Dermis microvascular lymphatic vessel endothelial cell (primary cell): ENCODE results near the gene NRG2. TPM values are rescaled to one million over a fixed set of nuclear protein-coding genes. Genes with fewer than 3 reads are reported as not detected.

ENCODE experiments used
- DNase-seq, 2 donors: peaks; one replicate each; pipeline versions ENCODE4 v3.0.0 to v3.0.0-alpha.2; 2010; ENCODE audit warnings: low read depth in 2 of 2
- total RNA-seq: library from RNA; depleted of rRNA; stranded (reverse); fragments of >200 nt; gene quantifications from 2 replicates; pipeline ENCODE4 v1.2.1, GENCODE V29; 2014

The NRG2 gene
- total RNA-seq, 1 donor from 2014 or later = 0.77 TPM

DNA sequence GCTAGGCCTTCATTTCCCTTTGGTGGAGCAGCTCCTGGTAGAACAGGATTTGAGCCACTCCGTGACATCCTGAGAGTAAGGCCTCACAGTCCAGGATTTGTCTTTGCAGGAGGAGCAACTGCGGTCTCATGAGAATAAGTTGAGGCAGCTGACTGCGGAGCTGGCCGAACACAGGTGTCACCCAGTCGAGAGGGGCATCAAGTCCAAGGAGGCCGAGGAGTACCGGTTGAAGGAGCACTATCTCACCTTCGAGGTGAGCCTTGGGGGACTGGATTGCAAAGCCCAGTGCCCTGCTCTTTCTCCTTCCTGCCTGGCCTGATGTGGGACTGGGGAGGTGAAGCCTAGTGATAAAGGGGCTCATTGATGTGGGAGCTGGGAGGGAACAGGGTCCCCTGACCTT lies 203.2 kb downstream of the NRG2 start:
- DNase-seq = no peak

DNA sequence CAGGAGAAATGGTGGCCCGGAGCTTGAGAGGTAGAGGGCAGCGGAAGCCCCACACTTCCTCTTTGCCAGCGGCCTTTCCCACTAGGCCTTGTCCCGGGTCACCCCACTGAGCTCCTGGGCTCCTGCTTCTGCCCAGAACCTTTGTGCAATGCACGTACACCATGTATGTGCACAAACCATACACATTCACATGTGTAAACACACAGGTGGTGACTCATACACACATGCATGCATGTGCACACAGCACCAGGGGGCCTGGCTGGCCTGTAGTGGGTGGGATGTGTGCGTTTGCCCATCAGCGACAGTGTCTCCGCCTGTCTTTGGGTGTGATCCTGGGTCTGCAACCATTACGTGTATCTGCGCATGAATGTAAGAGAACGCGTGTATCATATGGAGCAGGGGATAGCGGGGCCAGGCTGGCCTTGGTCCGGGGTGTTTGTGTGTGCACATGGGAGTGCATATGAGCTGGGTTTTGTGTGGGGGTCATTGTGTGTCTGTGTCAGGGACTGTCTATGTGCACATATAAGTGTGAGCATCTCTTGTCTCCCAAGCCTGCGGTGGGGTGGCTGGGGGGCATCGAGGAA lies 203.8 kb downstream of the NRG2 start:
- no peak for DNase-seq

DNA sequence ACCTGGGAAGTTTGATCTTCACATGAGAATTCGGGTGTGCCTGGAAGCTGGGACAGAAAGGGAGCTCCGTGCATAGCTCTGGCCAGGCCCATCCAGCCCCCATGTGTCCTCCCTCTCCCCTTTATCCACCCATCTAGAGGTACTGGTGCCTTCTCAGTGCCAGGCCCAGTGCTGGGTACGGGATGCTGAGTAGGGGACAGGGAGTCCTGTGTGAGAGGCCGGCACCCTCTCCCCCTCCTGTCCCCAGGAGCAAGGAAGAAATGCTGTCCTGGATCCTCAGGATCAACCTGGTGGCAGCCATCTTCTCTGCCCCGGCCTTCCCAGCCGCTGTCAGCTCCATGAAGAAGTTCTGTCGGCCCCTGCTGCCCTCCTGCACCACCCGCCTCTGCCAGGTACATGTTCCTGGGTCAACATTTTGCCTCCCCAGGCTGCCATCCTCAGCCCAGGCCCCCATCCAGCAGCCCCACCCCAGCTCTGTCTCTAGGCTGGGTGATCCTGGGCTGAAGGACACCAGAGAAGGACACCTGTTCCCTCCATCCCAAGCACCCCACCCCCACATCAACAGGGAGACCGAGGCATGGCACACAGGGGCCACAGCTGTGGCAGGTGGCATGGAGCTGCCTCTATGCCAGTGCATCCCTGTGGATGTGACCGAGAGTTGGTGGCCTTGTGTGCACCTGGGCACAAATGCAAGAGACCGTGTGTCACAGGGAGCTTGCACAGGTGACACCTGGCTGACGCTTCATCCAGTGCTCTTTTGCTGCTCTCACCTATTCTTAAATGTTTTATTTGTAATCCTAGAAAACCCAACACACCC lies 204.5 kb downstream of the NRG2 start:
- DNase-seq = no peak

DNA sequence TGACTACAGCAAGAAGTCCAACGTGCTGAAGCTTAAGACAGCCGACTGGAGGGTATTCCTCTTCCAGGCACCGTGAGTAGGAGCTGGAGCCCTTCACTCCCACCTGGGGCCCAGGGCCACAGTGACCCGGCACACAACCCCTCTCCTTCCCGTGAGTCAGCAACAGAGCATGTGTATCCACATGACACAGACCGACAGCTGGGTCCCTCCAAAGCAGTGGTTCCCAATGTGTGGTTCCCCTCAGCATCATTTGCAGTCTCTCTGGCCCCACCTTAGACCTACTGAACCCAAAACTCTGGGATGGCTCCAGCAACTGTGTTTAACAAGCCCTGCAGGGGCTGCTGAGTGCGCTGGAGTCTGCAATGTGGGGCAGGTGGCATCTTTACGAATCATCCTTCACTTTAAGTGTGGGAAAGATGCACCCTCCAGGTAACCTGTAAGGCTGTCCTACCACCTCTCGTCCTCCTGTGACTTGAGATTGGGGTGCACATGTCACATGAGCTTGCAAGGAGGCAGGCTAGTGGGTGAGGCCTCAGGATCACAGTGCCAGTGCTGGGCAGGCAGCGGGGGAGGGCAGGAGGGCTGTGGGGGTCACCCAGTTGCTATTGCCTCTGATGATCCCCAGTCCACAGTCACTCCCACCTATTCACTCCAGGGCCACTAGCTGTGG lies 205.3 kb downstream of the NRG2 start:
- DNase-seq = no peak

DNA sequence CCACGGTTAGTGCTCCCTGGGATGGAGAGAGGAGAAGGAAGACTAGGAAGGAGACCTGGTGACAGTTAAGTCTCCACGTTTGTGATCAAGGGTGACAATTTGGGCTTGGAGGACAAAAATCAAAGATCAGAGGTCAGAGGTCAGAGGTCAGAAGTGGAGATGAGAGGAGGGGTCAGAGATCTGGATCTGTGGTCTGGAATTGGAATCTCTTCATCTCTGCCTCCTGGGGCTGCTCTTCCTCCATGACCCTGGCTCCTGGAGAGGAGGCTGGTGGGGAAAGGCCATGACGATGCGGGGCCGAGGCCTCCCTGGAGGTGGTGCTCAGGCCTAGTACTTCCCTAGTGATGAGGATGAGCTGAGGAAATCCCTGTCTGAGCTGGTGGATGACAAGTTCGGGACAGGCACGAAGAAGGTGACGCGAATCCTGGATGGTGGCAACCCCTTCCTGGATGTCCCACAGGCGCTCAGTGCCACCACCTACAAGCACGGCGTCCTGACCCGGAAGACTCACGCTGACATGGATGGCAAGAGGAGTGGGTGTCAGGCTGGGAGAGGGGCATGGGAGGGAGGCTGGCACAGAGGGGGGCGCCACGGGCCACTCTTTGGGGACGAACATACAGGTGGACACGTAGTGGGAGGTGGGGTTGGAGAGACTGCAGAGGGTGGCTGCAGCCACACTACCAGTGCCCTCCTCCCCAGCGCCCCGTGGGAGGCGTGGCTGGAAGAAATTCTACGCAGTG lies 206.5 kb downstream of the NRG2 start:
- no peak for DNase-seq

DNA sequence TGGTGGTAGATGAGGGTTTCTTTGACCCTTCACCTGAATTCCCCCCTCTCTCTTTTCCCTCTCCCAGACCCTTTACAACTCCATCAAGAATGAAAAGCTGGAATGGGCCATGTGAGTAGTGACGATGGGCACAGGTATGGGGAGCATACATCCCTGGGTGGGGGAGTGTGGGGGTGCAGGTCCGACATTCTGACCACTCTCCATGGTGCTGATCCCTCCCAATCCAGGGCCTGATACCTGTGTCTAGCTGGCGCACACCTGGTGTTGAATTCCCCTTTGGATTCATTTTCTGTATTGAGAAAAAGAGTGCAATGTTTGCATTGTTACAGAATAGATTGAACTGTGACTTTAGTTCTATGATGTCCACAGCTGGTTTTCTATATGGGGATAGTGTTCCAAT lies 207.4 kb downstream of the NRG2 start:
- DNase-seq = no peak

DNA sequence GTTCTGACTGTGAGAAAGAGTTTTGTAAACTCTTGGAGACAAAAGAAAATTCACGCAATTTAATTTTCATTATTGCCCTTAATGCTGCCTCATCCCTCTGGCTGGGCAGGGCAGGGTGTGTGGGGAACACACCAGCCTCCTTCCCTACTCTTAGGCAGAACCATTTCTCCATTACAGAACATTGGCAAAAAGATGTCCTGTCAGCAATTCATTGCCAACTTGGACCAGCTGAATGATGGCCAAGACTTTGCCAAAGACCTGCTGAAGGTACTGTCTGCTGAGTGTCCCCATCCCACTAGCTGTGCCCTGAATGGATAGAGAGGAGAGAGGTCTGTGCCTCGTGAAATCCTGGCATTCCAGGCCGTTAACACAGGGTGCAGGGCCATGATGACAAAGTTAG lies 209.6 kb downstream of the NRG2 start:
- no peak for DNase-seq

DNA sequence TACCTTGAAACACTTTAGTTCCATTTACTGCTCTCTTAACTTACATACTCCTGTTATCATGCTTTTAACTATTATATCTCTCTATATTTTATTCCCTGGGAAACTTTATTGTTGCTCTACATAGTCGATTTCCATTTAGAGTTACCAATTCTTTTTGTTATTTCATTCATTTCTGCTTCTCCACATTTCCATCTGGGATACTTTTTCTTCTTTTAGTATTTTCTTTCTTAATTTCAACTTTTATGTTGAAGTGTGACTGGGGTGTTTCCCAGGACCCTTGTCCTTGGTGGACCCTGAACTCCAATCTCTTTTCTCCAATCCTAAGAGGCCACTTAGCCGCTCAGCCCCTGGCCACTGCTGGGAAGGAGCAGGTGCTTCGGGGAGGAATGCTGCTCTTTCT lies 211.5 kb downstream of the NRG2 start:
- no peak for DNase-seq

DNA sequence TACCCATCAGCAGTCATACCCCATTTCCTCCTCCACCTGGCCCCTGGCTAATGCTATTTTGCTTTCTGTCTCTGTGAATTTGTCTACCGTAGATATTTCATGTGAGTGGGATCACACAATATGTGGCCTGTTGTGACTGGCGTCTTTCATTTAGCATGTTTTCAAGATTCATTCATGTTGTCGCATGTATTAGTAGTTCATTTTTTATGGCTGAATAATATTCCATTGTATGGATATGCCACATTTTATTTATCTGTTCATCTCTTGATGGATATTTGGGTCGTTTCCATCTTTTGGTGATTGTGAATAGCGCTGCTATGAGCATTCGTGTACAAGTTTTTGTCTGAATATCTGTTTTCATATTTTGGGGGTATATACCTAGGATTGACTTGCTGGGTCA lies 213.6 kb downstream of the NRG2 start:
- no peak for DNase-seq

DNA sequence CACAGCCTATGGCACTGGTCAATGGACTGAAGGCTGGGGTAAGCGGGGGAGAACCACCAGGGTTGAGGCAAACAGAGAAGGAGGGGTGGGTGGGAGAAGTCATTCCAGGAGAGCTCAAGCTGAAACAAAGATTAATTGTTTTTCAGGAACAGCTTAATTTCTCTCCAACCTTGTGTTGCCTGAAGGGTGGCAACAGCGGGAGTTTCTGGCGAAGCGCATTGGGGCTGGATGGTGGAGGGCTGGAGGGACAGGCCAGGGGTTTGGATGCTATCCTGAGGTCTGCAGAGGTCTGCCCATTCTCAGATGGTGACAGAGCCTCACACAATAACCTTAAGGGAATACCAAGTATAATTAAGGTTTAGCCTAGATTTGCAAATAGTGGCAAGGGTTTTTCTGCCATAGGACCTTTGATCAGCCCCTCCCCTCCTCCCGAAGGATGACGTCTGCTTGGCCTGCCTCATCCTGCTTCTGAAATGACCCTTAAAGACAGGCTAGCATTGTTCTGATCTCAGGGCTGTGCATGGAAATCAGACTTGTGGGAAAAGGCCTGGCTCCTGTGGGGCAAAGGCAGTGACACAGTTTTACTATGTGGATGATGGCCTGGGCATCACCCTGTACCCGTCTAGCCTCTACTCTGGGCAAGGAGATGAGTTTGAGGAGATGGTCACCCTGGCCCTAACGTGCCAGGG lies 214.7 kb downstream of the NRG2 start:
- DNase-seq = no peak

DNA sequence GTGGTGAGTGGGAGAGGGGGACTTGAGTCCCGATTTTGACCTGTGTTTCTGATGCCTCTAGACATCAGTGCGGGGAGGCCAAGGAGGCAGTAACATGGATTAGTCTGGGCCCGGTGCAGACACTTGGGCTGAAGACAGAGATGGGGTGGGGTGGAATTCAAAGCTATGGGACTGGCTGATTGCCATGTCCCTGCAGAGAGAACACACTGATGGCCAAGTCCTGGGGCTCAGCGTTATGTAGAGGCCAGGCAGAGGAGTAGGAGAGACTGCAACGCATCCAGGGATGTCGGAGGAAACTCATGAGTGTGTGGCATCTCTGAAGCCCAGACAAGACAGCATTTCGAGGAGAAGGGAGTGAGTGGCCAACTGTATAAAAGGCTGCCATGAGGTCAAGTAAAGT lies 217.4 kb downstream of the NRG2 start:
- DNase-seq = no peak

DNA sequence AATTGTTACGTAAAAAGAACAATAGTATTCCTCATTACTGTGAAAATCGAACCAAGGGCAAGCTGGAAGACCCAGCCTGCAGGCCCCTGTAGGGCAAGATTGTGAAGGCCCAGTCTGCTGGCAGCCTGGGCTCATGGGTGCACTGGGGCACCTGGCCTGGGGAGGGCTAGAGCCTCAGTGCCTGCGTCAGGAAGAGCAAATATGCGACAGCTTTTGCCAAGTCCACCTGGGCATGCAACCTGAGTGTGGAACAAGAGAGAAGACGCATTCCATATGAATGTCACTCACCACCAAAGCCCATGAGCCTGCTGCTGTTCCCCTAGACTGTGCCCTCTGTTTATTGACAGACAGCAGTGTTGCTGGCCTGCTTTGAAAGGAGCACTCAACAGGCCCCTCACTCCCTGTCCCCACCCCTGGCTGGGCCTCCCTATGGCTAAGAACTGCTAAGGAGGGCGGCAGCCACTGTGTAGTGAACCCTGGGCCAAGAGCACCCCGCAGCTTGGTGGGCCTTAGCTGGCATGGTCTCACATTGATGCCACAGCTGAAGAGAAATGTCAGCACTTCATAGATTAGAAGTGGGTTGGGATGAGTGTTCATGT lies 219.2 kb downstream of the NRG2 start:
- no peak for DNase-seq

DNA sequence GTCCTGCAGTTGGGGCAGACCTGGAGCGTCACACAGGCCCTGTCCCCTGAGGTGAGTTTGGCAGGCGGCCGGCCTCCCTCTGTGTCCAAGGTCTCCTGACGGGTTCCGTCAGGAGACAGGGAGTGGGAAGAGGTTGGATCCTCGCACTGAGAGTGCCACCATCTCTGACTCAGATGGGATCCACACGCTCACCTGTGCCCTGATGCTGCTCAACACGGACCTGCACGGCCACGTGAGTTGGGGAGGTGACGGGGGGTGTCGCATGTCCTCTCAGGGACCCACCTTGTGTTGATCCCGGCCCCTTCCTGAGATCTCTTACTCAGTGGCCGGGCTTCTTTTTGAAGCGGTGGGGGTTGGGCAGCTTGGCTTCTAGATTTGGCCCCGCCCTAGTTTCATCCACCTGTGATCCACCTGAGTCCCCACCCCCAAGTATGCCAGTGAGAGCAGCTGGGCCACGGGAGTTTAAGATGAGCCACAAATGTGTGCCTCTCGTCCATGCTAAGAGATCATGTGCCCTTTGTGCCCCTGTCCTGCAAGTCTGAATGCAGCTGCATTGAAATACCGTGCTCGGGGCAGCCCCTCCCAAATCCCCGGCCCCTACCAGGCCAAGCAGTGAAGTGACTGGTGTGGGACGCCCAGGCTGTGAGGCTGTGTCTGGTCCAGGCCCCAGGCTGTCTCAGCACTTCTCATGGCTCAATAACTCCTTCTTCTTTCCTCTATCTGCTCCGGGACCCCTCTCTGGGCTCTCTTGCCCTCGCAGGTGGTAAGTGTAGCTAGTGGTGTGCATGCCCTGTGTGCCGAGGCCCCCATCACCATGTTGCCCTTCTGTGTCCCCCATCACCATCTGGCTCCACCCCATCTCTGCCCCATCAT lies 220.3 kb downstream of the NRG2 start:
- DNase-seq = no peak

DNA sequence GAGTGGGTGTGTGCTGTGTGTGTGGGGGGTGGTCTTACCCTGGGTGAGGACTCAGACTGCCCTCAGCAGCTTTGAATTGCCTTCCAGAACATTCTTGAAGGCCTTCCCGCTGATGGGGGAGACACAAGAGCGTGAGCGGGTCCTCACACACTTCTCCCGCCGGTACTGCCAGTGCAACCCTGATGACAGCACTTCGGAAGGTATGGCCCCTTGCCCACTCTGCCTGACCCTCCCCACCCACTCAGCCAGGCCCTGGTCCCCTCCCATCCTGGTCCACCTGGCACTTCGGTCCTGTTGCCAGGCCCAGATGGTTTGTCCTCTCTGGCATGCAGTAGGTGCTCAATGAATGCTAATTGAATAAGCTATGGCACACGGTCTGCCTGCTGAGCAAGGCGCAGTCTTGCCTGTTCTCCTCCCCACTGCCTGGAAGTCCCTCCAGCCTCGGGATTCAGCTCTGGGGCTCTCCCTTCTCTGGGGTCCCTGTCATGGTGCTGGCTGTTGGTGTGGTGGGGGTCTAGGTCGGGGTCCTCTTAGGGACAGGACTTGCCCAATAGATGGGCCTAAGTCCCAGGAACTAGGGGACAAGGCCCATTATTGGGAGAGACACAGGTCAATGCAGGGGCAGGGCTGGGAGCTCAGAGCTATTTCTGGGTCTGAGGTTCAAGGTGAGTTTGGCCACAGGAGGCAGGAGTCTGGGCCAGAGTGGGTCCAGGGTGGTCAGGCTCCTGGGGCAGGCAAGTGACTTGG lies 221.1 kb downstream of the NRG2 start:
- DNase-seq = no peak

DNA sequence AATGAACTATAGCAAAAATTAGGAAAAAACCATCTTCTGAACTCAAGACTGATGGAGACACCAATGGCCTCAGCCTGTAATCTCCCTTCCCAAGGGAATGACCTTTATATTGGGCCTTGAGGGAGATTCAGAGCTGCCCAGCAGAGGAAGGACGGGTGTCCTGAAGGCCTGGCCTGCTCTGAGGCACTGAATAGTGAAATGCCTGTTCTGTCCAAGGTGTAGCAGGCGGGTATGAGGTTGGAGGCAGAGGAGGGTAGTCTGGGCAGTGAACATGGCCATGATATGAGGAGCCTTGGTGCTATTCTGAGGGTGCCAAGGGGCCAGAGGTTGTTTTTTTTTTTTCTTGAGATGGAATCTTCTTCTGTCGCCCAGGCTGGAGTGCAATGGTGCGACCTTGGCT lies 222.5 kb downstream of the NRG2 start:
- no peak for DNase-seq

DNA sequence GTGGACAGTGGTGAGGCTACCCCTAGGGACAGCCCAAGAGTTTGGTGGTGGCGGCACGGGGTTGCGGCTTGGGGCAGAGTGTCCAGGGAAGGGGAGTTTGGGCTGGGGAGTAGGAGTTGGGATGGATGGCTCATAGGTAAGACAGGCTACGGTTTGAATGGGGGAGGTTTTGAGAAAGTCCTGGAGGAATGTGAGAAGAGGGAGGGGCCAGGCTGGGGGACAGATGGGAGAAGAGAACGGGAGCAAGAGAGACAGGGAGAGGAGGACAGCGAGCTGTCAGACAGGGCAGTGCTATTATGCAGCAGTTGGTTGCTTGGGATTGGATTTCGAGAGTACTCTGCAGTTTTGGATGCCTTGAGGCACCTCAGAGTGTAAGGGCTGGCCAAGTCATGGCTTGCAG lies 223.0 kb downstream of the NRG2 start:
- DNase-seq = no peak

DNA sequence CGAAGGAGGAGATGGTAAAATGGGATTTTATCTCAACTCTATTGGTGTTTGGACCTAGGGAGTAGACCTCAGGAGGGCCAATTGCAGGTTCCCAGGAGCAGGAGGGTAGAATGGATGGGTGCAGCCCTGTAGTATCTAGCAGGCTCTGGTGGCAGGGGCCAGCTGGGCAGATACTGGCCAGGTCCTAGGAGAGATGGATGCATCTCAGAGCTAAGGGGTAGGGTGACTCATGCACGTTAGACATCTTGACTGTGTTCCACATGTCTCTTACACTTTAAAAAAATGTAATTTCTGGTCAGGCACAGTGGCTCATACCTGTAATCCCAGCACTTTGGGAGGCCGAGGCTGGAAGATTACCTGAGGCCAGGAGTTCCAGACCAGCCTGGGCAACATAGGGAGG lies 225.1 kb downstream of the NRG2 start:
- no peak for DNase-seq

DNA sequence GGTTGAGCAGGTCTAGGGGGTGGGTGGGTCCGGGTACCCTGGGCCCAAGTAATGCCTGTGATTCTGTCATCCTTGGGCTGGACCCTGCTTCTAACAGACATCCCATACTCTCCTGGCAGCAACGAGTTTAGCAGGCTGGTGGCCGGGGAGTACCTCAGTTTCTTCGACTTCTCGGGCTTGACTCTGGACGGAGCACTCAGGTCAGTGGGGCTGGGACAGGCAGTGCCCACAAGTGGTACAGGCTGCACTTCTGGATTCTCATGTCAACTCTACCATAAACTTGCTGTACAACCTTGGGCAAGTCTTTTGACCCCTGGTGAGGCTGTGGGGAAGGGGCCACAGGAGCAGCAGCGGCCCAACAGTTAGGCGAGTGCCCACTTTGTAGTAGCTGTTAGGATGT lies 225.7 kb downstream of the NRG2 start:
- DNase-seq = no peak

DNA sequence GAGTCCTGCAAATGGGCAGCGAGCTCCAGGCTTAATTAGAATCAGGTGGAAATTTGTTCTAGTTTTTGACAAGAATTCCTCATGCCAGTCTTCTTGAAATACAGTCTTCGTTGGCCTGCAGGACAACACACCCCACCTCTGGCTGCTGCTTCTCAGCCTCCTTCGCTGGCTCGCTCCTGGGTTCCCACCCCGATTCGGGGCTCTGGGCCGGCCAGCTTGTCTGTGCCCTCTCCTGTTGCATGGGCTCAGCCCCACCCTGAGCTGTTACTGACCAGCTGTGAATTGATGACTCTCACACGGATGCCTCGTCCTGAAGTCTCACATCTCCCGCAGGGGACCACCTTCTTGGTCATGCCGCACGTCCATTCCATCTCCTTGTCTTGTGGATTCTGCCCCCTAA lies 226.5 kb downstream of the NRG2 start:
- no peak for DNase-seq
